HG03045 (cell line): ENCODE results near the gene SCYGR1.
"Not testable (repeated sequence)": the region's sequence is repeated elsewhere in the genome, so short reads cannot be mapped to it uniquely, and the experiment has no call there.

ENCODE experiments used
- ATAC-seq: cut with Tn5 transposase; IDR thresholded peaks from one replicate; pipeline ENCODE4 v1.9.1; 2021; ENCODE audit warnings: mild to moderate bottlenecking, moderate library complexity; ENCODE audit not compliant: unreplicated experiment

SCYGR1 gene

DNA sequence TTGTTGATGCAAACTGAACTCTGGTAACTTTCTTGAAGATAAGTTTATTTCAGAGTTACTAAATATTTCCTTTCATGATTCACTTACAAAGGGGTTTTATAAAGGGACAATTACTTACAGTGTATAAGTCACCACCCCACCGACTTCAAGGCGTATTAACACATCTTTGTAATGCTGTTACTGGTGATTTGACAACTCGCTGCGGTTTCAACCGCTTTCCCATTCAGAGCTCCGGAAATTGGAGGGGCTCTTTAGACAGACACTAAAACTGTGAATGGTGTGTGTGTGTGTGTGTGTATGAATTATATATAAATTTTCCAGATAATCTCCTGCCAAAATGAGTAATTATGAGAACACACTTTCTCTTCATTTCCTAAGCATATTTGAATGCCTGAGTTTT lies 13.6 kb downstream of the SCYGR1 start:
- ATAC-seq: no peak

DNA sequence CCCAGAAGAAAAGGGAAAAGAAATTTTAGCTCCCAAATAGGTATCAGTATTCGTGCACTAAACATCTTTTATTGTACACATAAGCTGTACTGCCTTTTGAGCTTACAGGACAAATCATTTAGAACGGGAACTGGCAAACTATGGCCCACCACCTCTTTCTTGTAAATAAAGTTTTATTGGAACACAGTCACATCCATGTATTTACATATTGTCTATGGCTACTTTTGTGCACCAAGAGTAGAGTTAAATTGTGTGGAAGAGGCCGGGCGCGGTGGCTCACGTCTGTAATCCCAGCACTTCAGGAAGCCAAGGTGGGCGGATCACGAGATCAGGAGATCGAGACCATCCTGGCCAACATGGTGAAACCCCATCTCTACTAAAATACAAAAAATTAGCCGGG lies 14.4 kb downstream of the SCYGR1 start:
- ATAC-seq: no peak

DNA sequence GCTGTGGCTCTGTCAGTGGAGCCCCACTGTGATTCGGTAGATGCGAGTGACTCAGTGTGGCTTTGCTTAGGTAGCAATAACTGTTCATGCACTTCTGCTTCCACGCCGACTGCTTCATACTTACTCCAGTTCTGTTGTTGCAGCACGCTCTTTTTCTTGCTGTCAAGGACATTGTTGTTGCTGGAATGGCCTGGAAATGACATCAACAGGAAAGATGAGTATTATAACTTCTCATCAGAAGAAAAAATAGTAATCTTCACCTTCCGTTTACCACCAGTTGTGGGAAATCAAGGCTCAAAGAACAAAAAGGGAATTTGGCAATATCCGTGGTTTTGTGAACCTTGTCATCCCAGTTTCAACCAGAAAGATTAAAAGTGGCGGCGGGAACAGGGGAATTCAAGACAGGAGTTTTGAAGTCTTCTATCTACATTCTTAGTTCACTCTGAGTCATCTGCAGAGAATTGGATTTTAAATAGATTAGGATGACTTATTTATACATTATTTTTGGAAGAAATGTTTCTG lies 16.9 kb downstream of the SCYGR1 start:
- ATAC-seq: no peak

DNA sequence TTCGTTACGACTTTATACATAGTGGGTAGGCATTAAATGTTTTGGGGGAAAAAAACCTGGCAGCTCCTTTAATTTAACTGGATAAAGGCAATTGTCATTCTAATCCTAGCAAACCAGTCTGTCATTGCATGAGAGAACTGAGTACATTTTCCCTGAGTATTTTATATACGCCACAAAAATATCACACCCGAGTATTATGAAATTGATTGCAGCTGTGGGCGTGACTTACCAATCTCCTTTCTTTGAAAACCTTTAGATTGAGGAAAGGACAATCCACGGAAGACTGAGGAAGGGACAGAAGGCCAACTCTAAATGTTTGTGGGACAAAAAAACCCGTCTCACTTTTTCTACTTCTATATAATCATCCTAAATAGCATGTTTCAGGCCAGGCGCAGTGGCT lies 17.7 kb downstream of the SCYGR1 start:
- ATAC-seq: no peak

DNA sequence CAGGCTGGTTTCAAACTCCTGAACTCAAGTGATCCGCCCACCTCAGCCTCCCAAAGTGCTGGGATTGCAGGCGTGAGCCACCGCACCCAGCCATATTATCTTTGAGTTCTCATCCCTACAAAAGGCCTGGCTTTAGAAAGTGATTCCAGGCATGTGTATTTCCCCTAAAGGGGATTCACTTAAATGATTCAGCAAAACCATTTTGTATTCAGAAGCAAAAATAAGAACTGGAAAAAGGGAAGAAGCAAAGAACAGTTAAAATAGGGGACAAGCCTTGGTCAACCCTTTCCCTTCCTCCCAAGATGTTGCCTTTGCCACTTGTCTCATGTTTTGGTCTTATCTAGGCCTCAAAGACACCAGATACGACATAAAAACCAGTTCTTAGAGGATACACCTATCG lies 19.2 kb downstream of the SCYGR1 start:
- no peak for ATAC-seq

DNA sequence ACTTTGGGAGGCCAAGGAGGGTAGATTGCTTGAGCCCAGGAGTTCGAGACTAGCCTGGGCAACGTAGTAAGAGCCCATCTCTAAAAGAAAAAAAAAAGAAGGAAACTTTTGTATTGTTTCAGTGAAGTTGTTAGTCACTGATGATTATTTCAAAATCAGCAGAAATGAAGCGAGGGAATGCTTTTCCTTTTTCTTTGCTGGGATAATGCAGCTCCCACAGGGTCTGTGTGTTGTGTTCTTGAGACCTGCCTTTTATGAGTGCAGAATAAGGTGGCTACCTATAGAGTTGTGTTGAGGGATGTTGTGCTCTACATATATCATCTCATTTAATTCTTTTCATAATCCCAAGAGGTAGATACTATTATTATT lies 20.3 kb downstream of the SCYGR1 start:
- no peak for ATAC-seq

DNA sequence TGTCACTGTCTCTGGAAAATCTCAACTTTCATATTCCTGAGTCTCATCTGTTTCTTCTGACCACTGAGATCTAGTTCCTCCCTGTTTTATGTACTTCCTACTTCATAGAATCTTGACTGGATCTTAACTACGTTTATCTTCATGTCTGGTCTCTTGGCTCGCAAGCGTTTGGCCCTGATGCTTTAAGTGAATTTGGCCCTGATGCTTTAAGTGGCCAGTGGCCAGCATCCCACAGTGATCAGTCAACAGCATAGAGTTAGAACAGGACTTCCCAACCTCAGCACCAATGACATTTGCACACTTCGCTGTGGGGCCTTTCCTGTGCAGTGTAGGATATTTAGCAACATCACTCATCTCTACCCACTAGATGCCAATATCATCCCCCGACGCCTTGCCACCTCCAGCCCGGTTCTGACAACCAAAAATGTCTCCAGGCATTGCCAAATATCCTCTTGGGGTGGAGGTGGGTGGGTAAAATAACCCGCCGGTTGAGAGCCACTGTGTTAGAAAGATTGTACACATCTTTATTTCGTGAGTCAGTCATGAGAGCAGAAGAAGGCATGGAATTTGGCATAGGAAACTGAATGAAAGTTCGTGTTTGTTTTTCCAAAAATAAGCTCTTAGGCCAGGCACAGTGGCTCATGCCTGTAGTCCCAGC lies 20.9 kb downstream of the SCYGR1 start:
- ATAC-seq: no peak

DNA sequence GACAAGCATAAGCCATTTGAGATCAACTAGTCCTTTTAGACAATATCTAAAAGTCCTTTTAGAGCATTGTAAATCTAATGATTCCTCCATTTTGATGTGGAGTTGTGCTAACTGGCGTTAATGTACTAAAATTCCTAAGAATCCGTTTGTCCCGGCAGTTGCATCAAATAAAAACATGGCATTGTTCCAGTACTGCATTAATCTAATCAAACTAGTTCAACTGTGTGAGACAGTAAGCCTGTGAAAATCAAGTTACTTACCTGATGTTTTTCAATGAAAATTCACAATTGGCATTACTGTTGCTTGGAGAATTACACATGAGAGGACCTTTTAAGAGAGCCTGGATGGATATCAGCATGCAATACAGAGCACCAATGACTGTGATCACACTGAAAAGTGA lies 21.9 kb downstream of the SCYGR1 start:
- ATAC-seq: no peak

DNA sequence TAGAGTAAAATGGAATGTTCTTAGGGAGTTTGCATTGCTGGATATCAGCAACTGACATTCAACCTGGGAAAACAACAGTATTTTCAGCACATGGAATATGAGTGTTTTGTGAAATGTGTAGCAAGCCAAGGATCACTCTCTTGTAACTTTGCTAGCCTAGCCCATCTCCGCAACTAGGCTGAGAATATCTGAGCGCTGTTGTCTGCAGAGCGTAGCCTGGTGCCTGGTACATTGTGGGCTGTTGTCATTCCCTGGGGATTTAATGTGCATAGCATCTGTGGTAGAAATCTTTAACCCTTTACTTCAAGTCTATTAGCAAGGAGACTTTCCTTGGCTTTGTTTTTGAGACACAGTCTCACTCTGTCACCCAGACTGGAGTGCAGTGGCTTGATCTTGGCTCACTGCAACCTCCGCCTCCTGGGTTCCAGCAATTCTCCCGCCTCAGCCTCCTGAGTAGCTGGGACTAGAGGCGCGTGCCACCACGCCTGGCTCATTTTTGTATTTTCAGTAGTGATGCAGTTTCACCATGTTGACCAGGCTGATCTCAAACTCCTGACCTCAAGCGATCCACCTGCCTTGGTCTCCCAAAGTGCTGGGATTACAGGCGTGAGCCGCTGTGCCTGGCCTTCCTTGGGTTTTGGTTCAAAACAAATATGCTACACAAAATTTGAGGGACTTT lies 23.0 kb downstream of the SCYGR1 start:
- ATAC-seq: not testable (repeated sequence)

DNA sequence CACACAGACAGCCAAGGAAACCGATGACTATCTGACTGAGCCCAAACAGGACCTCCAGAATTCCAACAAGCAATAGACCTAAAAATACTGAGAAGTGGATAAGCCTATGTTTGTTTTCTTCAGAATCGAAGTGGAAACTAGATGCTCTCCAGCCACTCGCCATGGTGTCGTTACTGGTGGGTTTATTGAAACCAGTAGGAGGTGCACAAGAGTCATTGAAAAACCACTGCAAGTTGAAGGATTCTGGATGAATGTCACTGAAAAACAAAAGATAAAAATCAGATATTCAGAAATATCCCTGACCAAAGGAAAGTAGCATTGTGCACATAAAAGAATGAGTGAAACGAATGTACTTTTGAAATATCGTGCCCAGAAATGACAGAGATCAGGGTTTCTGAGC lies 24.0 kb downstream of the SCYGR1 start:
- no peak for ATAC-seq

DNA sequence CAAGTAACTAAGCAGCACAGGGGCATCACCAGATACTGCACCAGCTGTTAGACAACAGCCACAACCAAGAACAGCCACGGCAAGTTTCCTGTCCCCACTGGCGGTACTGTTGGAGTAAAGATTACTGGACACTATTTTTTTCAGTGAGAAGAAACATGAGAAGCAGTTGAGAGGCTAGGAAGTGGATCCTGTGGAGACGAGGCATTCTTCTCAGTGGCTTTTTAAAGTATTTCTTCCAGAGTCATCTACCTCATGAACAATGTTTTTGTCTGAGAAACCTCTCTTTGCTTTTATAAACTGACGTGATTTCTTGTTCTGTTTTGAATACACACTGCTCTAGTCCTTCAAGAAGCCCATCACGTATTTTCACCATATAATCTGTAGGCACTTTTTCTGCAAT lies 27.4 kb downstream of the SCYGR1 start:
- no peak for ATAC-seq

DNA sequence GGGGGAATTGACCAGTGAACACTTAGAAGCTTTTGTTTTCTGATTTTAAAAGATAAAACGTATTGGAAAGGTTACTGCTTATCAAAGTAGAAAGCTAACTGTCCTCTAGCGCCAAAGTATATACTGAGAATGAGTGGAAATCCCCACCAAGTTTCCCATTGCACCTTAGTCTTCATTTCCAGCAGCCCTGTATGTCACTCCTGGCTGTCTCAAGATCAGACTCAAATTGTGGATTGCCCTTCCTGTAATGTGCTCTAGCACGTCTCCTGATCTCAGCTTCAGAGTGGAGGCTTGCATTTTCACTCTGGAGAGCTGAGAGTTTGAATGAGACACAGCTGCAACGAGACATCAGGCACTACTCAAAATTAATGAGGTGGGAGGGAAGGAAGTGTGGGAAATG lies 36.1 kb downstream of the SCYGR1 start:
- ATAC-seq: no peak

DNA sequence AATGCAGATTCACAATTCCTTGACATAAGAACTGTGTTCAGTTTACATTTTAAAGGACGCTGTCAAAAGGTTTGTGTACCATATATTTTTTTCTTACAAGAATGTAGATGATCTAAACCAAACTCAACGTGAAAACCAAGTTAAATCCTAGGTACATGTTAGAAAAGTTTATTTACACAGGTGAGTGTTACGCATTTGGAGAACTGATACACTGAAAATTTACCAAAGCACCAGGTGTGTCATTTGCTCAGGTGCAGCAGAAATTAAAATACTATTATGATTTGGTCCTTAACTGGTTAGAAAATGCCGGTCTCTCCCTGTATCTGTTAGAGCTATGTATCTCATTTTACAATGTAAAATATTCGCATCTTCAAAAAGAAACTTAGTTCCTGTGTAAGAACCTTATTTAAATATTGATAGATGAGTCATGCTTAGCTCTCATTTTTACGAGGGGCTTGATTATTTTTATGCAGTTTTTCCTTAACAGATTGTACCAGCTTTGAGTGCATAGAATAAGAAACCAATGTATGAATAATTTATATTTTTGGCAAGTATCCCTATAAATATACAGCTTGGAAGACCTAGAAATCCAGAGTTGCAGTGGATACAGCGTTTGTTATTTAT lies 37.6 kb downstream of the SCYGR1 start:
- ATAC-seq: no peak

DNA sequence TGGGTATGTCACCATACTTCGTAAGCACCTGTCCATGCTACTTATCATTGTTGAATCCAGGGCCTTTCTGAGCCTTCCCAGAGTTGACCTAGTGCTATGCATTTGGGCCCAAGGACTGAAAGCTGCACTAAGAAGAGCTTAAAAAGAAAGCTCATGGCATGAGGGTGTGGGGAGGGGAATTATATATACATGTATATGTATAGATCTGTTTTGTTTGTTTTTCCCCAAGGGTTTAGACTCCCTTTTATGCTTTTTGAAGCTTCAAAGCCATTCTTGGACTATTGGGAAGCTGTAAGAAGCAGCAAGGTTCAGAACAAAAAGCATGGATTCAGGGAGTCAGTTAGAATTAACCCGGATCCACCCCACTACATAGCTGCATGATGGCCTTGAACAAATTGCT lies 39.4 kb downstream of the SCYGR1 start:
- ATAC-seq: no peak

DNA sequence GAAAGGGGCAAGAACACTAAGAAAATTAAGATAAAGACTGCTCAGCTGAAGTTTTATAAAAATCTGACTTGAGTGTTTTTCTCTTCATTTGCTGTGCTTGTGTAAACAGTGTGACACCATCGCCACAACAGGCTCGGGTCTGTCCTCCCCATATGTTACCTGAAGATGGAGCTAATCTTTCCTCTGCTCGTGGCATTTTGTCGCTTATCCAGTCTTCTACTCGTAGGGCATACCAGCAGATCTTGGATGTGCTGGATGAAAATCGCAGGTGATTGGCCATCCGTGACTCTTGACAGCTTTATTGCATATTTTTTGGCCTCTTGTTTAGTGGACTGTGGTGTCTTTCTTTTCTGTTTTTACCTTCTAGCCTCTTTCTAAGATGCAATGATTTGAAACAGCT lies 40.6 kb downstream of the SCYGR1 start:
- ATAC-seq: no peak

DNA sequence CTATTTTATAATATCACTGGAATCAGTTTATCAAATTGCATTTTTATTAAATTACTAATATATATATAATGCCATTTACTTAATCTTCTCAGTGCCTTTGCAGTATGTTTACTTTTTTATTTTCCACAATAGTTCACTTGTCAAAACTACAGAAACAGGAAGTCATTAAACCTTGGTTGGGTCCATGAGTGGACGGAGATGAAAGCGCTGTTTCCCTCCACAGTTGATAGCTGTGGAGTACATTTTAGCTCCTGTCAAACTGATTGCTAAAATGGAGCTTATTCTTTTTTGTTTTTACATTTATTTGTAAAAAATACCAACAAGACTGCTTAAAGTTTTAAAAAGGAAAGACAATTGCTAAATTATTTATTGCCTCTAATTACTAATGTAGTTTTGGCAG lies 43.5 kb downstream of the SCYGR1 start:
- ATAC-seq: no peak

DNA sequence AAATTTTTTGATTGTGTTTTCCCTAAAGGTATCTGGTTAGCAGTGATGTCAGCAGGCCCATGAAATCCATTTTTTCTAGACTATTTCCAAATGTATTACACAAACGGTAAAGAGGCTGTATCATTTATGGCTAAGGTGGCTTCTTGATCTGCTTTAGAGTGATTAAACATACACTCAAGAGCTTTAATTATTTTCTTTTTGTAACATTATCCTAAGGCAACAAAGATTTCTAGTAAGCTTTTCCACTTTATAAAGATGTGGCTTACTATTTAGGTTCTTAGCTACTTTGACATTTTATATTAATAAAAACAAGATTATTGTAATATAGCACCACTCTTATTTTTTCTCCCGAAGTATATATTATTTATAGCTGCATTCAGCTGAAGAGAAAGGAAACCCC lies 46.2 kb downstream of the SCYGR1 start:
- ATAC-seq: no peak

DNA sequence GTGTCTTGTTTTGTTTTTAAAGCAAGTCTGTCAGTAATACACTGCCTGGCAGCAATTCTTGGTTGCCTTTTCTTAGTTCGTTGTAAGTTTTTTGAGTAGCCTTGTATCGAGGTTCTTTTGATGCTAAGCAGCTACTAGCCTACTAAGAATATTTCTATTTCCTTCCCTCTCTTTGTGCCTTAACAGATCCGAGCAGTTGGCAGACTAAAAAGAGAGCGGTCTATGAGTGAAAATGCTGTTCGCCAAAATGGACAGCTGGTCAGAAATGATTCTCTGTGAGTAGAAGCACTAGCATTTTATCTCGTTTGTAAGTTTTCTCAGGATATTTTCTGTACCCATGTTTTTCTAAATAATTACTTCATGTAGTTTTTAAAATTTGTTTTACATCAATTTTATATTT lies 47.6 kb downstream of the SCYGR1 start:
- no peak for ATAC-seq

DNA sequence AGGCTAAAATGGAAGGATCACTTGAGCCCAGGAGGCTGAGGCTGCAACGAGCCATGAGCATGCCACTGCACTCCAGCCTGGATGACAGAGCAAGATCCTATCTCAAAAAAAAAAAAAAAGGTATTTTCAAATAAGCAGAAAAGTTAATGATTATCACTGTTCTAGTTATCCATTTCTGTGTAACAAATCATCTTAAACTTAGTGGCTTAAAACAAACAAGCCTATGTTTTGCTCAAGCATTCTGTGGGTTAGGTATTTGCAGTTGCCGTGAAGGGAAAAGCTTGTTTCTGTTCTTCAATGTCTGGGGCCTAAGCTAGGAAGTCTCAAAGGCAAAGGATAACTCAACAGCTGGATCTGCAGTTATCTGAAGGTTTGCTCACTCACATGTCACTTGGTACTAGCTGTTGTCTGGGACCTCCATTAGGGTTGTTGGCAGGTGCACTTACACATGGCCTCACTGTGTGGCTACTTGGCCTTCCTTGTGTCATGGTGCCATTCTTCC lies 48.6 kb downstream of the SCYGR1 start:
- no peak for ATAC-seq
